Prostate gland (tissue), 2 donors: ENCODE data around the gene SRPRA. TPM values are rescaled to one million over a fixed set of nuclear protein-coding genes. Genes with fewer than 3 reads are reported as not detected.
A peak's percentile ranks its signal among the peaks of the same experiment; 100 is the strongest.

Source experiments
- DNase-seq: peaks from one replicate; pipeline ENCODE4 v3.0.0-alpha.2; 2019; ENCODE audit warnings: low spot score
- H3K27ac ChIP-seq, 2 donors: fragments of 200-600 bp; sonication (generic); 2 replicates each; pipeline ENCODE4 v1.5.1; 2017 to 2019
- H3K27me3 ChIP-seq: fragments of 200-600 bp; sonication (generic); replicated peaks from 2 replicates; pipeline ENCODE4 v1.5.1; 2019; ENCODE audit not compliant: insufficient read depth
- H3K36me3 ChIP-seq, 2 donors: fragments of 200-600 bp; sonication (generic); 1 replicate in 1 of 2; 2 replicates in 1 of 2; pipeline versions ENCODE4 v1.5.1 to v1.8.1; 2017 to 2019
- H3K4me1 ChIP-seq: fragments of 200-600 bp; sonication (generic); replicated peaks from 2 replicates; pipeline ENCODE4 v1.5.1; 2019
- H3K4me3 ChIP-seq, 2 donors: fragments of 200-600 bp; sonication (generic); 2 replicates each; pipeline ENCODE4 v1.5.1; 2017 to 2019
- H3K9me3 ChIP-seq: fragments of 200-600 bp; sonication (generic); 2 replicates; pipeline ENCODE4 v1.5.1; 2017
- POLR2A ChIP-seq: fragments of 450-650 bp; IDR thresholded peaks from one replicate; pipeline ENCODE4 v1.6.1; 2016; ENCODE audit warnings: antibody characterized with exemption, mild to moderate bottlenecking
- POLR2AphosphoS5 ChIP-seq: sonication (generic); formaldehyde crosslinking; IDR thresholded peaks from one replicate; pipeline ENCODE4 v1.6.1; 2017; ENCODE audit warnings: antibody characterized with exemption
- WGBS: methylation state at CpG from one replicate; pipeline ENCODE4 v1.1.5; 2018; 5-methylcytosine and 5-hydroxymethylcytosine counted together
- intact Hi-C: fragments of 100-400 bp; cut with DNase I; formaldehyde crosslinking; loops from one replicate; pipeline ENCODE4 v1.14.2; 2022
- total RNA-seq, 2 donors: library from RNA; depleted of rRNA; stranded (reverse); fragments of >200 nt; gene quantifications; one replicate each; pipeline ENCODE4 v1.1.0, GENCODE V29; 2016
- TF ChIP-seq, protein P1 (sequence below), 4 experiments: fragments of 200-600 bp in 2 of 4; fragments of 450-650 bp in 2 of 4; sonication (generic) in 2 of 4; IDR thresholded peaks; 1 replicate in 3 of 4; 2 replicates in 1 of 4; pipeline ENCODE4 v1.5.1; 2016 to 2019; ENCODE audit warnings: antibody characterized with exemption in 4 of 4, mild to moderate bottlenecking in 2 of 4, moderate library complexity in 2 of 4

The SRPRA gene
- total RNA-seq: 100 to 1,000 TPM; 141 to 154 TPM

DNA sequence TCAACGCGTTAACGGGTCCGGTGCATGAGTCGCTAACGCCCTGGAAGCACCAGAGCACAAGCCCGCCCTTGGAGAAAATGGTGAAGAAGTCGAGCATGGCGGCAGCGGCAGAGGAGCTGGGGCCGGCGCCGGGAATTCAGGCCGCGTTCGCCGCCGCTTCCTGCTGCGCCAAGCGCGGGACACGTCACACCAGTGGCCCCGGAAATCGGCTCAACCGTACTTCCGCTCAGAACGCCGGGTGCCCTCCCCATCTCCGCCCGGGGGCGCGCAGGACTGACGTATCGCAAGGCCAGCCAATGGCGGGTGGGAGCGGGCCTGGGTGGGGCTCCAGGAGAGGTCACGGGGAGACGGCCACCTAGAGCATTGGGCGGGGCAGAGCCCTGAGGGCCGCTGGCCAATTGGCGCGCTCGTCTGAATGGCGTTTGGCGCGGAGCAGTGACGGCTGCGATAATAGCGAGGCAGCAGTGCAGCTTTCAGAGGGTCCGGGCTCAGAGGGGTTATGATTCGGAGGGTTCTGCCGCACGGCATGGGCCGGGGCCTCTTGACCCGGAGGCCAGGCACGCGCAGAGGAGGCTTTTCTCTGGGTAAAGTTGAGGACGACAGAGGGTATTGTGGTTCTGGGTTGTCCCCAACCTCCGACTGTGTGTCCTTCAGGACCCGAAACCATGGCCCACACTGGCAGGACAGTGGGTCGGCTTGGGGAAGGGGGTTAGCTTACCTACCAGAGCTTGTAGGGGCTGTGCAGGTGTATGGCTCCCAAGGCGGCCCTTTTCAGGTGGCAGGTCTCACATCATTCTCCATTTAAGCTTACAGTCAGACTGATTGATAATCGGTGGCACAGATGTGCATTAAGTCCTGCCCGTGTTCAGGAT is at the start of gene SRPRA, which contains the start of gene FOXRED1:
SRPRA (minus strand) TSS at position 188 of the 872 bp plus-strand sequence; CDS start at position 97, 91 bp downstream.
FOXRED1 (plus strand) TSS at position 447 of the 872 bp plus-strand sequence; CDS start at position 500, 53 bp downstream.
- intact Hi-C loops: no loop called here
- peak; percentile 100 for DNase-seq
- peak within 1 kb of the TSS; percentile 77 to 95 for H3K4me3 ChIP-seq
- H3K27ac ChIP-seq: peak within 1 kb of the TSS; percentile 81 to 91
- TF ChIP-seq, protein P1, sequence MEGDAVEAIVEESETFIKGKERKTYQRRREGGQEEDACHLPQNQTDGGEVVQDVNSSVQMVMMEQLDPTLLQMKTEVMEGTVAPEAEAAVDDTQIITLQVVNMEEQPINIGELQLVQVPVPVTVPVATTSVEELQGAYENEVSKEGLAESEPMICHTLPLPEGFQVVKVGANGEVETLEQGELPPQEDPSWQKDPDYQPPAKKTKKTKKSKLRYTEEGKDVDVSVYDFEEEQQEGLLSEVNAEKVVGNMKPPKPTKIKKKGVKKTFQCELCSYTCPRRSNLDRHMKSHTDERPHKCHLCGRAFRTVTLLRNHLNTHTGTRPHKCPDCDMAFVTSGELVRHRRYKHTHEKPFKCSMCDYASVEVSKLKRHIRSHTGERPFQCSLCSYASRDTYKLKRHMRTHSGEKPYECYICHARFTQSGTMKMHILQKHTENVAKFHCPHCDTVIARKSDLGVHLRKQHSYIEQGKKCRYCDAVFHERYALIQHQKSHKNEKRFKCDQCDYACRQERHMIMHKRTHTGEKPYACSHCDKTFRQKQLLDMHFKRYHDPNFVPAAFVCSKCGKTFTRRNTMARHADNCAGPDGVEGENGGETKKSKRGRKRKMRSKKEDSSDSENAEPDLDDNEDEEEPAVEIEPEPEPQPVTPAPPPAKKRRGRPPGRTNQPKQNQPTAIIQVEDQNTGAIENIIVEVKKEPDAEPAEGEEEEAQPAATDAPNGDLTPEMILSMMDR (IDR thresholded peaks at IDR 0.05): peak in 2 of 4 experiments; percentile 8 to 25
- TF ChIP-seq POLR2AphosphoS5 (peak; percentile 99), POLR2A (peak; percentile 64)
- H3K27me3 ChIP-seq: no peaks in the 10 kb centered on the region
- H3K4me1 ChIP-seq: no peaks in the 10 kb centered on the region
- H3K9me3 ChIP-seq: no peaks in the 10 kb centered on the region
- WGBS: under 1% methylated on average over 63 of the region's 64 CpGs
- peaks cover 3 to 15% of the 10 kb centered on the region in 2 donors for H3K36me3 ChIP-seq

DNA sequence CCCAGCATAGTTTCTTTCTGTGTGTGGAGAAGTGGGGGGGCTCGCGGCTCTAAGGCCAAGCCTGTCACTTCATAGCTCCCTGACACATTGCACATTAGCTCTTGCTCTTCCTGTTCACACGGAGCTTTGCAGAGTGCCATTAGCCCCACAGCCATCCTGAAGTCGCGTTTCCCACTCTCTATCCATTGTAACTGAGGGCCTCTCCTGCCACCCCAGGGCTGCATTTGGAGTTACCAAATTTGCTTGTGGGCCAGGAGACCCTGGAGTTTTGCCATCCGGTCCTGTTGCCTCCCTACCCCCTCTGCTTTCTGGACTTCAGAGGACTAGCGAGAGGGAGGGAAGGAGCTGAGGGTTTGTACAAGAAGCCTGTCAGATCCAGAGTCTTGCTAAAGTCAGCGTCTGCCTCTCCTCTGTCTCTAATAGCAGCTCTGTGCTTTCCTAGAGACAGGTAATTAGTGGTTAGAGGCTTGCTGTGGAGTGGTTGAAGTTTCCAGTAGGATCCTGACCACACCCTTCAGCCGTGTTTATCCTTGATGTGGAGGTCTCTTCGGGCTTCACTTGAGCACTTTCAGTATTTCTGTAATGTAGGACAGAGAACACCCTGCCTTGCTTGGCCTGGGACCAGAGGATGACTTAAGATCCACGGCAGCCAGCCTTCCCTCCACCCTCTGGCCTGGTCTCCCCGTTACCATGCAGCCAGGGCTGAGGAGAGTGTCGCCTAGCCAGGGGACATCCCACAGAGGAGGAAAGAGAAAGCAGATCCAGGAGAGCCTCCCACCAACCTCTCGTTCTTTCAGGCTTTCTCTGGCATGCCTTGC is 49.3 kb upstream of the SRPRA start:
- Histone ChIP-seq H3K27ac (peak overlapping the region; percentile 43 to 62), H3K36me3 (no peaks in the 10 kb centered on the region), H3K4me1 (no peaks in the 10 kb centered on the region), H3K9me3 (no peaks in the 10 kb centered on the region), H3K4me3 (no peak overlapping the region), H3K27me3 (no peaks in the 10 kb centered on the region)
- intact Hi-C loops: loop anchor here (5.0 to 10.0 kb wide), 3 partner anchors 39 to 667 kb away; partner anchors contain the start of gene ST3GAL4
- TF ChIP-seq, protein P1 (IDR thresholded peaks at IDR 0.05): no peak
- TF ChIP-seq POLR2A: no peak
- TF ChIP-seq POLR2AphosphoS5: no peak
- 14% methylated on average over 14 of the region's 14 CpGs for WGBS
- peak; percentile 31 for DNase-seq

DNA sequence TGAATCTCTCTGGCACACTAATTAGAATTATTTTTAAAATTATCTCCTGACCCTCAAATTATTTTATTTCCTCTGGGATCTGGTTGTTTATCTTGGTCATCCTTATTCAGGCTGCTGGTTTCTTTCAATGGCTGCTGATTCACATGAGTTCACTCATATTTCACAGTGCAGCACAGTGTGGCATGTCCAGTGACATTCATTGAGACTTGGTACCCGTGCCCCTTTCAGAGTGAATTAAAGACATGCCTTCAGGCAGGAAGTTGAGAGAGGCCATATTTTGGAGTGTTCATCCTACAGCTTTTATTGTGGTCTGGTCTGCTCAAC is 48.7 kb upstream of the SRPRA start:
- no peak for DNase-seq
- Histone ChIP-seq H3K27ac (peak overlapping the region in 1 of 2 donors; percentile 62), H3K9me3 (no peaks in the 10 kb centered on the region), H3K4me3 (no peak overlapping the region), H3K36me3 (no peaks in the 10 kb centered on the region), H3K4me1 (no peaks in the 10 kb centered on the region), H3K27me3 (no peaks in the 10 kb centered on the region)
- intact Hi-C loops: loop anchor here (5.0 to 10.0 kb wide), 3 partner anchors 40 to 667 kb away; partner anchors contain the start of gene ST3GAL4
- 35% methylated on average over 1 of the region's 1 CpG for WGBS
- no peak for TF ChIP-seq POLR2AphosphoS5
- TF ChIP-seq, protein P1 (IDR thresholded peaks at IDR 0.05): no peak
- no peak for TF ChIP-seq POLR2A

DNA sequence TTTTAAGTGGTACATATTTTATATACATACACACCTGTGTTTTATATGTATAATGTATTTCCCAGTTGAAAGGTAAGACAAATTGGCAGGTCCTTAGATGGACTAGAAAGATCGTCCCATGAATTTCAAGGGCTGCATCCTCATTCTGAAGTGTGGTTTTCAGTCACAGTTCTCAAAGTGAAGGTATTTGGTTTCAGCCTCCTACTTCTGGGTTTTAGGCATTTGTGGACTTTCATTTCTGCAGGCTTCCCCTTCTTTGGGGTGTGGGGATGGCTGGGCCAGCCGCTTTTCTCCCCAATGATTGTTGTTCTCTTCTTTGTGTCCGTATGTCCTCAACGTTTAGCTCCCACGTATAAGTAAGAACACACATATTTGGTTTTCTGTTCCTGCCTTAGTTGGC is 45.1 kb upstream of the SRPRA start:
- no peak for DNase-seq
- Histone ChIP-seq H3K27ac (no peak overlapping the region), H3K27me3 (no peaks in the 10 kb centered on the region), H3K4me3 (no peak overlapping the region), H3K36me3 (no peaks in the 10 kb centered on the region), H3K9me3 (no peaks in the 10 kb centered on the region), H3K4me1 (no peaks in the 10 kb centered on the region)
- intact Hi-C loops: loop anchor here (10.0 kb wide), 1 partner anchor 671 kb away; no protein-coding TSS in a partner anchor
- WGBS: 92% methylated on average over 5 of the region's 5 CpGs
- TF ChIP-seq, protein P1 (IDR thresholded peaks at IDR 0.05): no peak
- no peak for TF ChIP-seq POLR2A
- no peak for TF ChIP-seq POLR2AphosphoS5
